SK-N-SH treated with all-trans-retinoic acid at 6 μM for 48 hours (cell line): Measurements from ENCODE around the gene SFXN2.

Source experiments
- ATAC-seq: fragments of 200-7000 bp; cut with Tn5 transposase; 3 replicates; pipeline ENCODE4 v1.9.1; 2020; ENCODE audit warnings: mild to moderate bottlenecking, moderate library complexity
- ARNTL ChIP-seq: fragments of 450-650 bp; formaldehyde crosslinking; IDR thresholded peaks from 2 replicates; pipeline ENCODE4 v1.5.0; 2020; ENCODE audit warnings: low read depth, mild to moderate bottlenecking, moderate library complexity, borderline replicate concordance
- BACH2 ChIP-seq: fragments of 250-450 bp; sonication (Bioruptor Pico); IDR thresholded peaks from 2 replicates; pipeline ENCODE4 v1.9.0; 2021; ENCODE audit warnings: mild to moderate bottlenecking, borderline replicate concordance
- CREB5 ChIP-seq: fragments of 250-450 bp; sonication (Bioruptor Pico); IDR thresholded peaks from 2 replicates; pipeline ENCODE4 v1.5.1; 2020; ENCODE audit warnings: low read depth, mild to moderate bottlenecking, moderate library complexity
- CSDC2 ChIP-seq: fragments of 250-450 bp; sonication (Bioruptor Pico); IDR thresholded peaks from 2 replicates; pipeline ENCODE4 v1.5.0; 2020; ENCODE audit warnings: mild to moderate bottlenecking, moderate library complexity
- CSRNP3 ChIP-seq: fragments of 250-450 bp; sonication (Bioruptor Pico); IDR thresholded peaks from 2 replicates; pipeline ENCODE4 v1.5.1; 2021; ENCODE audit warnings: mild to moderate bottlenecking, moderate library complexity
- ESRRG ChIP-seq: fragments of 250-450 bp; sonication (Bioruptor Pico); IDR thresholded peaks from 2 replicates; pipeline ENCODE4 v1.6.1; 2021; ENCODE audit warnings: mild to moderate bottlenecking
- GLIS3 ChIP-seq: fragments of 250-450 bp; sonication (Bioruptor Pico); IDR thresholded peaks from 2 replicates; pipeline ENCODE4 v1.5.0; 2020; ENCODE audit warnings: mild to moderate bottlenecking, moderate library complexity
- ISL1 ChIP-seq: fragments of 250-450 bp; sonication (Bioruptor Pico); IDR thresholded peaks from 2 replicates; pipeline ENCODE4 v2.1.2; 2022; ENCODE audit warnings: mild to moderate bottlenecking, moderate library complexity
- OSR1 ChIP-seq: fragments of 250-450 bp; sonication (Bioruptor Pico); IDR thresholded peaks from 2 replicates; pipeline ENCODE4 v1.8.0; 2022; ENCODE audit warnings: moderate library complexity, mild to moderate bottlenecking, inconsistent platforms
- PATZ1 ChIP-seq: fragments of 250-450 bp; sonication (Bioruptor Pico); IDR thresholded peaks from 2 replicates; pipeline ENCODE4 v1.8.0; 2020; ENCODE audit warnings: mild to moderate bottlenecking, moderate library complexity, borderline replicate concordance
- PPARA ChIP-seq: fragments of 250-450 bp; sonication (Bioruptor Pico); IDR thresholded peaks from 2 replicates; pipeline ENCODE4 v1.5.0; 2020; ENCODE audit warnings: mild to moderate bottlenecking, borderline replicate concordance
- SNAI2 ChIP-seq: fragments of 250-450 bp; sonication (Bioruptor Pico); IDR thresholded peaks from 2 replicates; pipeline ENCODE4 v1.5.0; 2020; ENCODE audit warnings: mild to moderate bottlenecking, moderate library complexity
- TCF4 ChIP-seq: fragments of 250-450 bp; sonication (Bioruptor Pico); IDR thresholded peaks from 2 replicates; pipeline ENCODE4 v1.8.0; 2021; ENCODE audit warnings: mild to moderate bottlenecking, moderate library complexity, borderline replicate concordance
- TOX ChIP-seq: fragments of 250-450 bp; sonication (Bioruptor Pico); IDR thresholded peaks from 2 replicates; pipeline ENCODE4 v1.8.0; 2021; ENCODE audit warnings: mild to moderate bottlenecking, moderate library complexity, borderline replicate concordance
- TSHZ2 ChIP-seq: fragments of 250-450 bp; sonication (Bioruptor Pico); IDR thresholded peaks from 2 replicates; pipeline ENCODE4 v1.5.0; 2020; ENCODE audit warnings: mild to moderate bottlenecking, moderate library complexity
- ZFP3 ChIP-seq: fragments of 250-450 bp; sonication (Bioruptor Pico); IDR thresholded peaks from 2 replicates; pipeline ENCODE4 v1.5.0; 2020; ENCODE audit warnings: mild to moderate bottlenecking, moderate library complexity
- ZFP30 ChIP-seq: fragments of 450-650 bp; formaldehyde crosslinking; IDR thresholded peaks from 2 replicates; pipeline ENCODE4 v1.5.0; 2022; ENCODE audit warnings: mild to moderate bottlenecking, moderate library complexity
- ZNF565 ChIP-seq: fragments of 450-650 bp; formaldehyde crosslinking; conservative IDR thresholded peaks from 2 replicates; pipeline ENCODE4 v1.5.0; 2020; ENCODE audit warnings: low read depth, mild to moderate bottlenecking, moderate library complexity
- ZNF70 ChIP-seq: fragments of 450-650 bp; formaldehyde crosslinking; IDR thresholded peaks from 2 replicates; pipeline ENCODE4 v1.5.0; 2020; ENCODE audit warnings: mild to moderate bottlenecking, moderate library complexity
- ZNF8 ChIP-seq: fragments of 450-650 bp; formaldehyde crosslinking; IDR thresholded peaks from 2 replicates; pipeline ENCODE4 v1.5.0; 2020; ENCODE audit warnings: mild to moderate bottlenecking, moderate library complexity

SFXN2 gene

GRCh38 chr10:102723989-102724388 lies 9.6 kb downstream of the SFXN2 start:
- TF ChIP-seq ZNF8, result no peak
- TF ChIP-seq TOX (CRISPR knock-in tag), result no peak
- no peak for TF ChIP-seq CREB5 (CRISPR knock-in tag)
- no peak for TF ChIP-seq GLIS3
- TF ChIP-seq ESRRG (CRISPR knock-in tag), result no peak
- TF ChIP-seq TSHZ2, result no peak
- TF ChIP-seq CSRNP3, result no peak
- TF ChIP-seq ZNF70 (CRISPR knock-in tag), result no peak
- TF ChIP-seq ARNTL (CRISPR knock-in tag), result no peak
- TF ChIP-seq ZNF565 (CRISPR knock-in tag), result no peak
- no peak for TF ChIP-seq PATZ1 (CRISPR knock-in tag)
- no peak for TF ChIP-seq OSR1 (CRISPR knock-in tag)
- TF ChIP-seq PPARA, result no peak
- no peak for TF ChIP-seq CSDC2 (CRISPR knock-in tag)
- no peak for TF ChIP-seq ZFP3 (CRISPR knock-in tag)
- no peak for TF ChIP-seq SNAI2 (CRISPR knock-in tag)
- ATAC-seq, result no peak

GRCh38 chr10:102726274-102726673 lies 11.8 kb downstream of the SFXN2 start:
- TF ChIP-seq ZFP30 (no peak), CSDC2 (CRISPR knock-in tag) (no peak), BACH2 (CRISPR knock-in tag) (no peak), TOX (CRISPR knock-in tag) (no peak)

GRCh38 chr10:102727037-102727818 lies 12.8 kb downstream of the SFXN2 start:
- TF ChIP-seq SNAI2 (CRISPR knock-in tag), result no peak
- no peak for TF ChIP-seq TCF4
- TF ChIP-seq ZFP30, result no peak
- no peak for TF ChIP-seq ISL1 (CRISPR knock-in tag)
- TF ChIP-seq OSR1 (CRISPR knock-in tag), result no peak
- TF ChIP-seq, all 23 proteins: peak for 0

More at GRCh38 chr10:102726274-102726673, 11.8 kb downstream of the SFXN2 start:
- ATAC-seq, result no peak

More at GRCh38 chr10:102727037-102727818, 12.8 kb downstream of the SFXN2 start:
- no peak for ATAC-seq
